IgD-negative memory B cell (primary cell): ENCODE results near the gene AANAT. TPM values are rescaled to one million over a fixed set of nuclear protein-coding genes. Genes with fewer than 3 reads are reported as not detected.

Experiments
- H3K27ac Mint-ChIP-seq, 3 donors: one replicate each; pipeline ENCODE4 v1.8.0; 2020 to 2022; ENCODE audit warnings: mild to moderate bottlenecking in 3 of 3, mixed read lengths in 3 of 3, moderate library complexity in 1 of 3
- H3K27me3 Mint-ChIP-seq: one replicate; pipeline ENCODE4 v1.8.0; 2021; ENCODE audit warnings: mixed read lengths
- H3K36me3 Mint-ChIP-seq: one replicate; pipeline ENCODE4 v1.8.0; 2020; ENCODE audit warnings: mild to moderate bottlenecking, mixed read lengths
- H3K4me1 Mint-ChIP-seq, 3 donors: one replicate each; pipeline ENCODE4 v1.8.0; 2020 to 2022; ENCODE audit warnings: mixed read lengths in 3 of 3, mild to moderate bottlenecking in 1 of 3
- H3K4me3 Mint-ChIP-seq, 4 donors: one replicate each; pipeline ENCODE4 v1.8.0; 2020 to 2022; ENCODE audit warnings: mild to moderate bottlenecking in 4 of 4, mixed read lengths in 4 of 4, moderate library complexity in 3 of 4
- H3K9me3 Mint-ChIP-seq, 3 donors: one replicate each; pipeline ENCODE4 v1.8.0; 2020 to 2021; ENCODE audit warnings: mixed read lengths in 3 of 3, mild to moderate bottlenecking in 1 of 3
- polyA plus RNA-seq: library from polyadenylated mRNA; unstranded; fragments of 300-500 nt; fragmentation: Illumina TruSeq; gene quantifications from one replicate; pipeline ENCODE4 v1.2.3, GENCODE V29; 2021

The AANAT gene
- polyA plus RNA-seq, 1 donor from 2014 or later = 1.1 TPM

GRCh38 chr17:76449126-76449525 is 18.3 kb upstream of the AANAT start:
- Mint-ChIP-seq H3K4me1 (peaks cover 36 to 59% (median 58%) of the 10 kb centered on the region in 3 donors), H3K27ac (no peak overlapping the region), H3K4me3 (peak overlapping the region in 1 of 4 donors; percentile 61), H3K9me3 (no peaks in the 10 kb centered on the region), H3K36me3 (no peaks in the 10 kb centered on the region), H3K27me3 (no peaks in the 10 kb centered on the region)

GRCh38 chr17:76451506-76451905 is 15.9 kb upstream of the AANAT start:
- Mint-ChIP-seq H3K27ac (peak overlapping the region in 1 of 3 donors; percentile 74), H3K4me3 (peak overlapping the region; percentile 80 to 94 (median 88)), H3K27me3 (no peaks in the 10 kb centered on the region), H3K4me1 (peaks cover 19 to 39% (median 37%) of the 10 kb centered on the region in 3 donors), H3K36me3 (no peaks in the 10 kb centered on the region), H3K9me3 (no peaks in the 10 kb centered on the region)

GRCh38 chr17:76452127-76452659 is 15.2 kb upstream of the AANAT start:
- Mint-ChIP-seq H3K4me1 (peaks cover 16 to 33% (median 33%) of the 10 kb centered on the region in 3 donors), H3K27me3 (no peaks in the 10 kb centered on the region), H3K36me3 (no peaks in the 10 kb centered on the region), H3K4me3 (peak overlapping the region; percentile 80 to 94 (median 88)), H3K27ac (peak overlapping the region; percentile 59 to 89 (median 80)), H3K9me3 (no peaks in the 10 kb centered on the region)

- Mint-ChIP-seq H3K4me1 (peaks cover 14 to 28% (median 27%) of the 10 kb centered on the region in 3 donors), H3K9me3 (no peaks in the 10 kb centered on the region), H3K27me3 (no peaks in the 10 kb centered on the region), H3K4me3 (peak within 1 kb of the TSS; percentile 80 to 94 (median 88)), H3K27ac (peak within 1 kb of the TSS; percentile 80 to 95 (median 90)), H3K36me3 (no peaks in the 10 kb centered on the region)
These were observed 14.6 kb upstream of the AANAT start, which contains the start of gene UBE2O for GRCh38 chr17:76452660-76453430. TSS of gene UBE2O (minus strand) at chr17:76453152. CDS start at chr17:76453141, 11 bp downstream.

- Mint-ChIP-seq H3K4me1 (peaks cover 9 to 26% (median 25%) of the 10 kb centered on the region in 3 donors), H3K36me3 (no peaks in the 10 kb centered on the region), H3K27ac (peak overlapping the region; percentile 16 to 95 (median 90)), H3K9me3 (no peaks in the 10 kb centered on the region), H3K4me3 (peak overlapping the region; percentile 75 to 89 (median 81)), H3K27me3 (no peaks in the 10 kb centered on the region)
These were observed 14.0 kb upstream of the AANAT start for GRCh38 chr17:76453431-76453743.

- peak overlapping the region in 1 of 4 donors; percentile 23 for H3K4me3 Mint-ChIP-seq
- no peaks in the 10 kb centered on the region for H3K9me3 Mint-ChIP-seq
- H3K36me3 Mint-ChIP-seq = no peaks in the 10 kb centered on the region
- H3K27ac Mint-ChIP-seq = no peak overlapping the region
- H3K27me3 Mint-ChIP-seq = no peaks in the 10 kb centered on the region
- H3K4me1 Mint-ChIP-seq = peaks cover 2 to 3% (median 2%) of the 10 kb centered on the region in 3 donors
These were observed 8.6 kb upstream of the AANAT start for GRCh38 chr17:76458580-76459490.

- no peak overlapping the region for H3K27ac Mint-ChIP-seq
- H3K9me3 Mint-ChIP-seq = no peaks in the 10 kb centered on the region
- H3K4me3 Mint-ChIP-seq = no peak overlapping the region
- peaks cover 2 to 3% (median 2%) of the 10 kb centered on the region in 3 donors for H3K4me1 Mint-ChIP-seq
- no peaks in the 10 kb centered on the region for H3K27me3 Mint-ChIP-seq
- H3K36me3 Mint-ChIP-seq = no peaks in the 10 kb centered on the region
These were observed 7.7 kb upstream of the AANAT start for GRCh38 chr17:76459674-76460073.

- H3K27me3 Mint-ChIP-seq = no peaks in the 10 kb centered on the region
- H3K9me3 Mint-ChIP-seq = no peaks in the 10 kb centered on the region
- peaks cover 7 to 16% (median 13%) of the 10 kb centered on the region in 3 donors for H3K4me1 Mint-ChIP-seq
- H3K4me3 Mint-ChIP-seq = no peak overlapping the region
- H3K36me3 Mint-ChIP-seq = no peaks in the 10 kb centered on the region
- H3K27ac Mint-ChIP-seq = peak overlapping the region in 2 of 3 donors; percentile 51 to 86
These were observed 5.4 kb upstream of the AANAT start for GRCh38 chr17:76461765-76462555.

- H3K4me3 Mint-ChIP-seq = no peak overlapping the region
- H3K27me3 Mint-ChIP-seq = no peaks in the 10 kb centered on the region
- H3K27ac Mint-ChIP-seq = no peak overlapping the region
- no peaks in the 10 kb centered on the region for H3K36me3 Mint-ChIP-seq
- H3K9me3 Mint-ChIP-seq = no peaks in the 10 kb centered on the region
- peaks cover 7 to 16% (median 13%) of the 10 kb centered on the region in 3 donors for H3K4me1 Mint-ChIP-seq
These were observed 4.7 kb upstream of the AANAT start for GRCh38 chr17:76462556-76463290.

- H3K9me3 Mint-ChIP-seq = no peaks in the 10 kb centered on the region
- peaks cover 10 to 21% (median 15%) of the 10 kb centered on the region in 3 donors for H3K4me1 Mint-ChIP-seq
- no peaks in the 10 kb centered on the region for H3K27me3 Mint-ChIP-seq
- no peaks in the 10 kb centered on the region for H3K36me3 Mint-ChIP-seq
- peak overlapping the region in 2 of 4 donors; percentile 41 to 70 for H3K4me3 Mint-ChIP-seq
- peak overlapping the region; percentile 46 to 96 (median 64) for H3K27ac Mint-ChIP-seq
These were observed 650 bp upstream of the AANAT start for GRCh38 chr17:76466775-76467130.

- H3K9me3 Mint-ChIP-seq = no peaks in the 10 kb centered on the region
- peaks cover 2% of the 10 kb centered on the region for H3K36me3 Mint-ChIP-seq
- peak overlapping the region; percentile 26 to 94 (median 27) for H3K27ac Mint-ChIP-seq
- peaks cover 10 to 21% (median 15%) of the 10 kb centered on the region in 3 donors for H3K4me1 Mint-ChIP-seq
- peak overlapping the region in 1 of 4 donors; percentile 70 for H3K4me3 Mint-ChIP-seq
- no peaks in the 10 kb centered on the region for H3K27me3 Mint-ChIP-seq
These were observed 618 bp downstream of the AANAT start for GRCh38 chr17:76467809-76468633.

- Mint-ChIP-seq H3K4me1 (peaks cover 10 to 21% (median 15%) of the 10 kb centered on the region in 3 donors), H3K36me3 (peaks cover 2% of the 10 kb centered on the region), H3K4me3 (peak overlapping the region in 1 of 4 donors; percentile 70), H3K27me3 (no peaks in the 10 kb centered on the region), H3K9me3 (no peaks in the 10 kb centered on the region), H3K27ac (peak overlapping the region in 1 of 3 donors; percentile 94)
These were observed 1.2 kb downstream of the AANAT start for GRCh38 chr17:76468634-76469010.
